WERI-Rb-1 (cell line): ENCODE measurements around the gene HOXD12.

Source experiments
- DNase-seq: peaks from one replicate; pipeline ENCODE4 v3.0.0-alpha.2; 2020
- H3K27ac ChIP-seq: fragments of 250-450 bp; sonication (Bioruptor Pico); 2 replicates; pipeline ENCODE4 v1.5.1; 2020; ENCODE audit warnings: mild to moderate bottlenecking, moderate library complexity
- H3K27me3 ChIP-seq: fragments of 250-450 bp; sonication (Bioruptor Pico); 2 replicates; pipeline ENCODE4 v1.5.1; 2021; ENCODE audit warnings: mild to moderate bottlenecking, low read depth, moderate library complexity; ENCODE audit not compliant: insufficient read depth, severe bottlenecking
- H3K36me3 ChIP-seq: fragments of 250-450 bp; sonication (Bioruptor Pico); 2 replicates; pipeline ENCODE4 v1.5.1; 2020; ENCODE audit warnings: mild to moderate bottlenecking, moderate library complexity
- H3K4me3 ChIP-seq: 2 replicates; pipeline ENCODE4 v1.5.1; 2011; ENCODE audit warnings: low read depth, mild to moderate bottlenecking, control low read depth, low read length
- H3K9me3 ChIP-seq: fragments of 250-450 bp; sonication (Bioruptor Pico); 2 replicates; pipeline ENCODE4 v1.5.1; 2021; ENCODE audit warnings: mild to moderate bottlenecking, moderate library complexity; ENCODE audit not compliant: severe bottlenecking
- TF ChIP-seq, protein P1 (sequence below): IDR thresholded peaks from 2 replicates; pipeline ENCODE4 v1.5.1; 2011; ENCODE audit warnings: low read depth, mild to moderate bottlenecking, control low read depth, inconsistent platforms, low read length

HOXD12 gene

DNA sequence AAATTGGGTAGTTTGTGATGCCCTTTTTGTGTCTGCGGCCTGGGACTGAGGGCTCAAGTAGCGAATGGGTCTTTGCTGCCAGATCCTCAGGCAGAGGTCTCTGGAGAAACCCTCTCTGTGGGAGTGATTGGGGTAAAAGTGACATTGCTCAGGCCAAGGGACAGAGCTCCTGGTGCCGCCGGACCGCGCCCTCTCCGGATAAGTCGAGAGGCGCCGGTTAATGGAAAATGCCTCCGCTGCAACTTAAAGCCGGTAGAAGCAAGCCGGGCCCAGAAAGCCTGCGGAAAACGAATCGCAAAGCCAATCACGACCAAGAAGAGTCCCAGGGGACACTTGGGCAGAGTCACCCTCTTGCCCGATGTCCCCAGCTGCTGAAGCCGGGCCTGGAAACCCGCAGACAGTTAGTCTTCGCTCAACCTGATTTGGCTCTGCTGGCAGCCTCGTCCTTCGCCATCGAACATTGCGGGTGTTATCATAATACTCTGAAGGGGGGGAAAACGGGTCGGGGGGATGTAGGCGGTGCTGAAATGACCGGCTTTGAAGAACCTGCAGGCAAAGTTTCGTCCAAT, 352 bp upstream of the HOXD12 start:
- Histone ChIP-seq H3K4me3 (no peak overlapping the region), H3K9me3 (peaks cover 11% of the 10 kb centered on the region), H3K27ac (no peak overlapping the region), H3K27me3 (peaks cover 100% of the 10 kb centered on the region), H3K36me3 (no peaks in the 10 kb centered on the region)
- DNase-seq: no peak
- TF ChIP-seq, protein P1, sequence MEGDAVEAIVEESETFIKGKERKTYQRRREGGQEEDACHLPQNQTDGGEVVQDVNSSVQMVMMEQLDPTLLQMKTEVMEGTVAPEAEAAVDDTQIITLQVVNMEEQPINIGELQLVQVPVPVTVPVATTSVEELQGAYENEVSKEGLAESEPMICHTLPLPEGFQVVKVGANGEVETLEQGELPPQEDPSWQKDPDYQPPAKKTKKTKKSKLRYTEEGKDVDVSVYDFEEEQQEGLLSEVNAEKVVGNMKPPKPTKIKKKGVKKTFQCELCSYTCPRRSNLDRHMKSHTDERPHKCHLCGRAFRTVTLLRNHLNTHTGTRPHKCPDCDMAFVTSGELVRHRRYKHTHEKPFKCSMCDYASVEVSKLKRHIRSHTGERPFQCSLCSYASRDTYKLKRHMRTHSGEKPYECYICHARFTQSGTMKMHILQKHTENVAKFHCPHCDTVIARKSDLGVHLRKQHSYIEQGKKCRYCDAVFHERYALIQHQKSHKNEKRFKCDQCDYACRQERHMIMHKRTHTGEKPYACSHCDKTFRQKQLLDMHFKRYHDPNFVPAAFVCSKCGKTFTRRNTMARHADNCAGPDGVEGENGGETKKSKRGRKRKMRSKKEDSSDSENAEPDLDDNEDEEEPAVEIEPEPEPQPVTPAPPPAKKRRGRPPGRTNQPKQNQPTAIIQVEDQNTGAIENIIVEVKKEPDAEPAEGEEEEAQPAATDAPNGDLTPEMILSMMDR: no peak

DNA sequence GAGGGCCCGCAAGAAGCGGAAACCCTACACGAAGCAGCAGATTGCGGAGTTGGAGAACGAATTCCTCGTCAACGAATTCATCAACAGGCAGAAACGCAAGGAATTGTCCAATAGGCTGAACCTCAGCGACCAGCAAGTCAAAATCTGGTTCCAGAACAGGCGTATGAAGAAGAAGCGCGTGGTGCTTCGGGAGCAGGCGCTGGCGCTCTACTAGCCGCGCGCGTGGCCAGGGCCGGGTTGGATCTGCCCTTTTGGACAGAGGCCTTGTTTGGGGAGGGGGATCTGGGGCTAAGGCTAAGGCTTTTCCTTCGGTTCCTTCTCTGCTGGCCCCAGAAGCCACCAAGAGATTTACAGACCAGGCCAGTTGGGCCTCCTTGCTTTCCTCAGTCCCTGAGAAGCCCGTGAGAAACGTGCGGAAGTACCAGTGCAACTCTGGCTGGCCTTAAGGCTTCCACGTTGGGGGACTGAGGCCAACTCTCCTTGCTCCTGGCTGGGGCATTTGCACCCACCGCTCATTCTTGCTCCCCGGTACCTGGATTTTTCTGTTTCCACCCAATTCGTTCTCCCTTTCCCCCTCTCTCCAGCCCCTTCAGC, 1.0 kb downstream of the HOXD12 start:
- TF ChIP-seq, protein P1: no peak
- Histone ChIP-seq H3K27me3 (peaks cover 100% of the 10 kb centered on the region), H3K36me3 (no peaks in the 10 kb centered on the region), H3K9me3 (peaks cover 14% of the 10 kb centered on the region), H3K27ac (no peak overlapping the region), H3K4me3 (no peak overlapping the region)
- DNase-seq: no peak

DNA sequence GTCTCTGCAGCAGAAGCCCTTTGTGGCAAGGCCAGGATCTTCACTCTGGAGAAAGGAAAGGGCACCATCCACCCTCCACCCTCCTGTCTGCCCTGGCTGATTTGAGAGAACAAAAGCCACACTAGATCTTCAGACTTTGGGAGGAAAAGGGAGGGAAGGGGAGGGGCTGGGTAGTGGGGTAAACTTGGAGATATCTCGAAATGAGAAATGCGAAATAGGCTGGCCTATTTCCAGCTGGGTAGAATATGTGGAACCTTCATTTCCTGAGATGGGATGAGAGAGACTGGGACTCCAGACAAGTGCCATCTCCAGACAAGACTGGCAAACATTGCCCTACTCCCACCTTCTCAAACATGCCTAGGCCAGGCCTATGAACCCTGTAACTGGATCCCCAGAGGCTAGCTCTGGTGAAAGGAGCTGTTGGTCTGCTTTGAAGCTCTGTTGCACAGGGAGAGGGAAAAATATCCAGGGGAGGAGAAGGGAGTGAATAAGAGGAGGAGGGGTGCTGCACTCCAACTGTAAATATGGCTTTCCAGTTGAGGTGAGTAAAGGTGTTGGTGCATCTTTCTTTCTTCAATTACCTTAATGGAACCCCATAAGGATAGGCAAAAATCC, 1.7 kb downstream of the HOXD12 start:
- H3K9me3 ChIP-seq: peaks cover 14% of the 10 kb centered on the region
- H3K27me3 ChIP-seq: peaks cover 100% of the 10 kb centered on the region
- H3K36me3 ChIP-seq: no peaks in the 10 kb centered on the region
- DNase-seq: no peak
- TF ChIP-seq, protein P1: no peak
- no peak overlapping the region for H3K4me3 ChIP-seq
- no peak overlapping the region for H3K27ac ChIP-seq

DNA sequence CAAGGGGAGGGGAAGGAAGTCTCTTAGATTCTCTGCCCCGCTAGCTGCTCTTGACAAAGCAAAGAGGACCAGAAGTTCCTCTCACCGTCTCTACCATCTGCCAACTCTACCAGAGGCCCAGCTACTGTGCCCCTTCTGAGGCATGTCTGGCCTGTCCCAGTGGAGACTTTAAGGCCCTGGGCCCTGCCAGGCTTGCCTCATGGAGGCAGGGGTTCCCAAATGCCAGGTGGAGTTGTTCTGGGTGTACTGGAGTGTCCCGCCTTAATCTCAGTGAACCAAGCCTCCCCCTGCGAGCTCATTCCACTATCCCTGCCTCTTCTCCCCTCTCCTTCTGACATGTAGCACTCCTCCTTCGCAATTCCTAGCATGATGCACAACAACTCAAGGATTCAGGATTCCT, 2.2 kb downstream of the HOXD12 start:
- H3K27me3 ChIP-seq: peaks cover 100% of the 10 kb centered on the region
- no peak overlapping the region for H3K4me3 ChIP-seq
- H3K27ac ChIP-seq: no peak overlapping the region
- TF ChIP-seq, protein P1: no peak
- H3K36me3 ChIP-seq: no peaks in the 10 kb centered on the region
- DNase-seq: no peak
- H3K9me3 ChIP-seq: peaks cover 14% of the 10 kb centered on the region

DNA sequence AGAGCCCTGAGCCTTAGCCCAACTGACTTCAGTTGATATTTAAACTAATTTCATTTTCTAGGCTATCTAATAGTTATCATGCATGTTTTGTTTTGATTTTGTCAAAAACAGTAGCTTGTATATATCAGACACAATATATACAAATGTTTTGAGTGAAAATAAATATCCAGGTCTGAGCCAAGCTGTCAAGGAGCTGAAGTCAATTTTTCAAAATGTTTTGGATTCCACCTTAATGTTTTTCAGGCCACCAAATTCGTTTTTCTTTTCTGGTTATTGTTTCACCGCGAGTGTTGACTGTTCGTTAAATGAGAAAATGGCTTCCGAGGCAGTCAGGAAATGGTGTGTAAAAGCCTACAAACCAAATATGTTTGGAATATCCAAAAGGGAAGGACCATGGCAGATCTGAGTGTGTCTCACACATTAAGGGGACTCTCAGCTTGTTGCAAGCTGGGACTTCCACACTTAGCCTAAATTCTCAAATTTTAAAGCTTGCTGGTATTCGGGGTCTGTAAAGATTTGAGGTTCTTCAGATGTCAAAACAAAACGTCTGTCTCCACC, 2.8 kb downstream of the HOXD12 start:
- DNase-seq: no peak
- H3K36me3 ChIP-seq: no peaks in the 10 kb centered on the region
- H3K9me3 ChIP-seq: peaks cover 17% of the 10 kb centered on the region
- H3K27ac ChIP-seq: no peak overlapping the region
- TF ChIP-seq, protein P1: no peak
- peaks cover 99% of the 10 kb centered on the region for H3K27me3 ChIP-seq
- no peak overlapping the region for H3K4me3 ChIP-seq
